ENCODE results near the gene KCNH8.
A peak's percentile ranks its signal among the peaks of the same experiment; 100 is the strongest.

KCNH8 gene

GRCh38 chr3:19146685-19147650 lies 1.3 kb upstream of the KCNH8 start:
- Histone ChIP-seq H2BK5ac (ENCODE audit: low read depth, low read length, poor library complexity, severe bottlenecking) (no peak overlapping the region), H3K4ac (ENCODE audit: low read depth in 1 of 2, low read length in 2 of 2) (no peak overlapping the region), H2BK12ac (ENCODE audit: low read length in 2 of 2) (no peak overlapping the region), H3K9ac (ENCODE audit: low read length) (peak overlapping the region; percentile 60), H3K4me1 (ENCODE audit: control insufficient read depth, insufficient read depth, low read depth, low read length) (peaks cover 17% of the 10 kb centered on the region), H4K8ac (ENCODE audit: low read length) (peak overlapping the region; percentile 49), H2BK15ac (ENCODE audit: low read depth, poor library complexity, severe bottlenecking) (no peak overlapping the region), H3K4me2 (ENCODE audit: low read length, poor library complexity, severe bottlenecking) (peak overlapping the region; percentile 100), H3K4me3 (ENCODE audit: insufficient read depth in 1 of 2, low read depth in 1 of 2, low read length in 2 of 2) (peak overlapping the region; percentile 55 to 81), H3K9me3 (ENCODE audit: control insufficient read depth, low read length) (no peaks in the 10 kb centered on the region), H3K27me3 (ENCODE audit: control insufficient read depth in 1 of 2, insufficient read depth in 1 of 2, low read length in 2 of 2) (peaks cover 33 to 41% of the 10 kb centered on the region in 2 experiments), H2AFZ (ENCODE audit: low read depth, low read length) (peak overlapping the region; percentile 83), H3K79me1 (replicated peaks; ENCODE audit: low read length, poor library complexity, severe bottlenecking) (no peaks in the 10 kb centered on the region), H3K36me3 (ENCODE audit: control insufficient read depth in 1 of 2, insufficient read depth in 2 of 2, low read depth in 1 of 2, low read length in 2 of 2) (no peaks in the 10 kb centered on the region), H3K18ac (ENCODE audit: low read depth in 1 of 2, low read length in 2 of 2) (peak overlapping the region in 1 of 2 experiments; percentile 16), H2AK5ac (ENCODE audit: low read length, severe bottlenecking) (no peak overlapping the region), H2BK120ac (ENCODE audit: low read depth, low read length) (peak overlapping the region; percentile 34), H3K14ac (ENCODE audit: low read length in 2 of 2) (no peak overlapping the region), H3K27ac (ENCODE audit: low read length, poor library complexity, severe bottlenecking) (no peak overlapping the region), H3K23ac (ENCODE audit: low read length in 2 of 2) (peak overlapping the region in 1 of 2 experiments; percentile 14), H4K91ac (ENCODE audit: low read length) (no peak overlapping the region)
- DNase-seq: peak; percentile 40
- WGBS: under 1% methylated on average over 49 of the region's 60 CpGs

DNA sequence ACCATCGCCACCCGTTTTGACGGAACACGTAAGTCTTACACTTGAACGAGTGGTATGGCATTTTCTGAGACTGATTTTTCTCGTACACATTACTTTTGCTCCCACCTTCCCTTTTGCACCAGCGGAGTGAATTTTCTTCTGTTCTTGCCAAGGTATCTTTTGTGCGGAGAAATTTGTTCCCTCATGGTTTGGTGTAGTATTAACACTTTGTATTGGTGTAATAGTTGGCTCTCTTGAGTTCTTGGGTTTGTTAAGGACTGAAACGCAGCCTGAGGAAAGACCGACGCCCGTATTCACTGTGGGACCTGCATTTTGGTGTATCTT lies 420 bp downstream of the KCNH8 start:
- no peaks in the 10 kb centered on the region for H3K79me1 ChIP-seq (replicated peaks; ENCODE audit: low read length, poor library complexity, severe bottlenecking)

GRCh38 chr3:19149368-19149767 lies 1.1 kb downstream of the KCNH8 start:
- Histone ChIP-seq H2BK120ac (ENCODE audit: low read depth, low read length) (no peak overlapping the region), H4K91ac (ENCODE audit: low read length) (no peak overlapping the region), H3K9me3 (ENCODE audit: control insufficient read depth, low read length) (no peaks in the 10 kb centered on the region), H3K4me1 (ENCODE audit: control insufficient read depth, insufficient read depth, low read depth, low read length) (peaks cover 17% of the 10 kb centered on the region), H3K14ac (ENCODE audit: low read length in 2 of 2) (no peak overlapping the region), H3K27ac (ENCODE audit: low read length, poor library complexity, severe bottlenecking) (no peak overlapping the region), H3K4me3 (ENCODE audit: insufficient read depth in 1 of 2, low read depth in 1 of 2, low read length in 2 of 2) (no peak overlapping the region), H3K36me3 (ENCODE audit: control insufficient read depth in 1 of 2, insufficient read depth in 2 of 2, low read depth in 1 of 2, low read length in 2 of 2) (no peaks in the 10 kb centered on the region), H3K27me3 (ENCODE audit: control insufficient read depth in 1 of 2, insufficient read depth in 1 of 2, low read length in 2 of 2) (peaks cover 33 to 41% of the 10 kb centered on the region in 2 experiments), H3K9ac (ENCODE audit: low read length) (no peak overlapping the region), H3K4me2 (ENCODE audit: low read length, poor library complexity, severe bottlenecking) (no peak overlapping the region), H2BK12ac (ENCODE audit: low read length in 2 of 2) (no peak overlapping the region), H3K79me1 (replicated peaks; ENCODE audit: low read length, poor library complexity, severe bottlenecking) (no peaks in the 10 kb centered on the region), H2BK15ac (ENCODE audit: low read depth, poor library complexity, severe bottlenecking) (no peak overlapping the region), H3K4ac (ENCODE audit: low read depth in 1 of 2, low read length in 2 of 2) (no peak overlapping the region), H2AFZ (ENCODE audit: low read depth, low read length) (no peak overlapping the region), H2AK5ac (ENCODE audit: low read length, severe bottlenecking) (no peak overlapping the region), H4K8ac (ENCODE audit: low read length) (no peak overlapping the region), H3K23ac (ENCODE audit: low read length in 2 of 2) (no peak overlapping the region), H3K18ac (ENCODE audit: low read depth in 1 of 2, low read length in 2 of 2) (no peak overlapping the region), H2BK5ac (ENCODE audit: low read depth, low read length, poor library complexity, severe bottlenecking) (no peak overlapping the region)
- peak; percentile 24 for DNase-seq
- 6% methylated on average over 6 of the region's 6 CpGs for WGBS

More for the DNA sequence above, 420 bp downstream of the KCNH8 start:
- Histone ChIP-seq H2BK120ac (ENCODE audit: low read depth, low read length) (no peak overlapping the region), H3K4me2 (ENCODE audit: low read length, poor library complexity, severe bottlenecking) (no peak overlapping the region), H3K4me3 (ENCODE audit: insufficient read depth in 1 of 2, low read depth in 1 of 2, low read length in 2 of 2) (no peak overlapping the region), H3K23ac (ENCODE audit: low read length in 2 of 2) (no peak overlapping the region), H4K8ac (ENCODE audit: low read length) (no peak overlapping the region), H2AK5ac (ENCODE audit: low read length, severe bottlenecking) (no peak overlapping the region), H3K36me3 (ENCODE audit: control insufficient read depth in 1 of 2, insufficient read depth in 2 of 2, low read depth in 1 of 2, low read length in 2 of 2) (no peaks in the 10 kb centered on the region), H3K18ac (ENCODE audit: low read depth in 1 of 2, low read length in 2 of 2) (no peak overlapping the region), H3K4me1 (ENCODE audit: control insufficient read depth, insufficient read depth, low read depth, low read length) (peaks cover 17% of the 10 kb centered on the region), H2AFZ (ENCODE audit: low read depth, low read length) (no peak overlapping the region), H4K91ac (ENCODE audit: low read length) (no peak overlapping the region), H2BK5ac (ENCODE audit: low read depth, low read length, poor library complexity, severe bottlenecking) (no peak overlapping the region), H3K4ac (ENCODE audit: low read depth in 1 of 2, low read length in 2 of 2) (no peak overlapping the region), H3K14ac (ENCODE audit: low read length in 2 of 2) (no peak overlapping the region), H3K27ac (ENCODE audit: low read length, poor library complexity, severe bottlenecking) (no peak overlapping the region), H2BK15ac (ENCODE audit: low read depth, poor library complexity, severe bottlenecking) (no peak overlapping the region), H3K9me3 (ENCODE audit: control insufficient read depth, low read length) (no peaks in the 10 kb centered on the region), H3K27me3 (ENCODE audit: control insufficient read depth in 1 of 2, insufficient read depth in 1 of 2, low read length in 2 of 2) (peaks cover 33 to 41% of the 10 kb centered on the region in 2 experiments), H3K9ac (ENCODE audit: low read length) (no peak overlapping the region), H2BK12ac (ENCODE audit: low read length in 2 of 2) (no peak overlapping the region)
- DNase-seq: no peak
- WGBS: 1% methylated on average over 11 of the region's 12 CpGs

GRCh38 chr3:19151171-19151570 lies 2.9 kb downstream of the KCNH8 start:
- H3K79me1 ChIP-seq (replicated peaks; ENCODE audit: low read length, poor library complexity, severe bottlenecking): no peaks in the 10 kb centered on the region
- no peak overlapping the region for H2BK12ac ChIP-seq (ENCODE audit: low read length in 2 of 2)
- H3K4me1 ChIP-seq (ENCODE audit: control insufficient read depth, insufficient read depth, low read depth, low read length): peaks cover 17% of the 10 kb centered on the region
- peaks cover 30 to 36% of the 10 kb centered on the region in 2 experiments for H3K27me3 ChIP-seq (ENCODE audit: control insufficient read depth in 1 of 2, insufficient read depth in 1 of 2, low read length in 2 of 2)
- no peak overlapping the region for H2AFZ ChIP-seq (ENCODE audit: low read depth, low read length)
- H3K14ac ChIP-seq (ENCODE audit: low read length in 2 of 2): no peak overlapping the region
- no peak overlapping the region for H2BK120ac ChIP-seq (ENCODE audit: low read depth, low read length)
- H3K9ac ChIP-seq (ENCODE audit: low read length): no peak overlapping the region
- no peak overlapping the region for H3K27ac ChIP-seq (ENCODE audit: low read length, poor library complexity, severe bottlenecking)
- no peak overlapping the region for H2AK5ac ChIP-seq (ENCODE audit: low read length, severe bottlenecking)
- no peak for DNase-seq
- H2BK15ac ChIP-seq (ENCODE audit: low read depth, poor library complexity, severe bottlenecking): no peak overlapping the region
- H3K36me3 ChIP-seq (ENCODE audit: control insufficient read depth in 1 of 2, insufficient read depth in 2 of 2, low read depth in 1 of 2, low read length in 2 of 2): no peaks in the 10 kb centered on the region
- no peak overlapping the region for H3K23ac ChIP-seq (ENCODE audit: low read length in 2 of 2)
- no peak overlapping the region for H2BK5ac ChIP-seq (ENCODE audit: low read depth, low read length, poor library complexity, severe bottlenecking)
- no peak overlapping the region for H4K91ac ChIP-seq (ENCODE audit: low read length)
- no peak overlapping the region for H3K4me2 ChIP-seq (ENCODE audit: low read length, poor library complexity, severe bottlenecking)
- no peaks in the 10 kb centered on the region for H3K9me3 ChIP-seq (ENCODE audit: control insufficient read depth, low read length)
- no peak overlapping the region for H3K18ac ChIP-seq (ENCODE audit: low read depth in 1 of 2, low read length in 2 of 2)
- no peak overlapping the region for H4K8ac ChIP-seq (ENCODE audit: low read length)
- H3K4me3 ChIP-seq (ENCODE audit: insufficient read depth in 1 of 2, low read depth in 1 of 2, low read length in 2 of 2): no peak overlapping the region
- no peak overlapping the region for H3K4ac ChIP-seq (ENCODE audit: low read depth in 1 of 2, low read length in 2 of 2)
- WGBS: no CpG with 5 or more reads among the region's 1 CpG

All from mesenchymal stem cell (in vitro differentiated cells and primary cell).